CD4-positive, alpha-beta memory T cell (primary cell): ENCODE data around the gene TJP3. TPM values are rescaled to one million over a fixed set of nuclear protein-coding genes. Genes with fewer than 3 reads are reported as not detected.
A peak's percentile ranks its signal among the peaks of the same experiment; 100 is the strongest.

Source experiments
- CTCF ChIA-PET: fragments of 350-600 bp; sonication (Branson Sonifier 250); formaldehyde crosslinking; loops from one replicate; lab custom pipeline; 2021; ENCODE audit warnings: inconsistent platforms; ENCODE audit not compliant: partially characterized antibody; lab: Charles Lee
- POLR2A ChIA-PET: fragments of 350-600 bp; sonication (Branson Sonifier 250); formaldehyde crosslinking; loops from one replicate; lab custom pipeline; 2021; ENCODE audit not compliant: partially characterized antibody; lab: Charles Lee
- DNase-seq, 5 donors: peaks; one replicate each; pipeline versions ENCODE4 v3.0.0 to v3.0.0-alpha.2; 2020 to 2022; ENCODE audit warnings: mixed read lengths in 1 of 5
- H3K27ac ChIP-seq: one replicate; pipeline ENCODE4 v1.7.0; 2013; ENCODE audit warnings: low read depth, low read length
- H3K27me3 ChIP-seq: 2 replicates; pipeline ENCODE4 v1.7.0; 2013; ENCODE audit warnings: mild to moderate bottlenecking, low read length, moderate library complexity; ENCODE audit not compliant: insufficient read depth
- H3K36me3 ChIP-seq: 2 replicates; pipeline ENCODE4 v1.7.0; 2013; ENCODE audit warnings: mild to moderate bottlenecking, low read length, moderate library complexity; ENCODE audit not compliant: insufficient read depth
- H3K4me1 ChIP-seq: 2 replicates; pipeline ENCODE4 v1.7.0; 2013; ENCODE audit warnings: mild to moderate bottlenecking, low read length, moderate library complexity; ENCODE audit not compliant: insufficient read depth
- H3K4me3 ChIP-seq, 2 donors: one replicate each; pipeline ENCODE4 v1.7.0; 2013; ENCODE audit warnings: low read length in 2 of 2, mild to moderate bottlenecking in 1 of 2
- H3K9me3 ChIP-seq, 2 donors: one replicate each; pipeline ENCODE4 v1.7.0; 2013; ENCODE audit warnings: low read length in 2 of 2, control low read depth in 1 of 2; ENCODE audit not compliant: control insufficient read depth in 1 of 2
- H3K27ac Mint-ChIP-seq, 7 donors: one replicate each; pipeline ENCODE4 v1.8.0; 2020 to 2021; ENCODE audit warnings: mixed read lengths in 7 of 7, mild to moderate bottlenecking in 6 of 7, inconsistent platforms in 3 of 7, moderate library complexity in 3 of 7
- H3K27me3 Mint-ChIP-seq, 2 donors: one replicate each; pipeline ENCODE4 v1.8.0; 2020 to 2021; ENCODE audit warnings: mixed read lengths in 2 of 2
- H3K36me3 Mint-ChIP-seq, 2 donors: one replicate each; pipeline ENCODE4 v1.8.0; 2020 to 2021; ENCODE audit warnings: mixed read lengths in 2 of 2, inconsistent platforms in 1 of 2, mild to moderate bottlenecking in 1 of 2
- H3K4me1 Mint-ChIP-seq, 4 donors: one replicate each; pipeline ENCODE4 v1.8.0; 2020 to 2021; ENCODE audit warnings: mixed read lengths in 4 of 4, mild to moderate bottlenecking in 1 of 4
- H3K4me3 Mint-ChIP-seq, 8 donors: one replicate each; pipeline ENCODE4 v1.8.0; 2020 to 2021; ENCODE audit warnings: mixed read lengths in 8 of 8, mild to moderate bottlenecking in 7 of 8, moderate library complexity in 6 of 8, inconsistent platforms in 3 of 8
- H3K9me3 Mint-ChIP-seq, 8 donors: one replicate each; pipeline ENCODE4 v1.8.0; 2020 to 2021; ENCODE audit warnings: mixed read lengths in 8 of 8, mild to moderate bottlenecking in 5 of 8, inconsistent platforms in 3 of 8, moderate library complexity in 1 of 8
- intact Hi-C: fragments of 100-400 bp; cut with micrococcal nuclease; formaldehyde crosslinking; loops from one replicate; pipeline ENCODE4 v1.15.1; 2023
- polyA plus RNA-seq, 2 donors: library from polyadenylated mRNA; unstranded; fragments of 300-500 nt; fragmentation: Illumina TruSeq; gene quantifications; one replicate each; pipeline ENCODE4 v1.2.3, GENCODE V29; 2021
- total RNA-seq, 2 experiments: library from RNA; stranded (reverse); gene quantifications; one replicate each; pipeline ENCODE4 v1.2.3, GENCODE V29; 2021

The TJP3 gene
- total and polyA plus RNA-seq, 4 experiments from 2014 or later, result 17.6 to 23.4 (median 20.6) TPM

DNA sequence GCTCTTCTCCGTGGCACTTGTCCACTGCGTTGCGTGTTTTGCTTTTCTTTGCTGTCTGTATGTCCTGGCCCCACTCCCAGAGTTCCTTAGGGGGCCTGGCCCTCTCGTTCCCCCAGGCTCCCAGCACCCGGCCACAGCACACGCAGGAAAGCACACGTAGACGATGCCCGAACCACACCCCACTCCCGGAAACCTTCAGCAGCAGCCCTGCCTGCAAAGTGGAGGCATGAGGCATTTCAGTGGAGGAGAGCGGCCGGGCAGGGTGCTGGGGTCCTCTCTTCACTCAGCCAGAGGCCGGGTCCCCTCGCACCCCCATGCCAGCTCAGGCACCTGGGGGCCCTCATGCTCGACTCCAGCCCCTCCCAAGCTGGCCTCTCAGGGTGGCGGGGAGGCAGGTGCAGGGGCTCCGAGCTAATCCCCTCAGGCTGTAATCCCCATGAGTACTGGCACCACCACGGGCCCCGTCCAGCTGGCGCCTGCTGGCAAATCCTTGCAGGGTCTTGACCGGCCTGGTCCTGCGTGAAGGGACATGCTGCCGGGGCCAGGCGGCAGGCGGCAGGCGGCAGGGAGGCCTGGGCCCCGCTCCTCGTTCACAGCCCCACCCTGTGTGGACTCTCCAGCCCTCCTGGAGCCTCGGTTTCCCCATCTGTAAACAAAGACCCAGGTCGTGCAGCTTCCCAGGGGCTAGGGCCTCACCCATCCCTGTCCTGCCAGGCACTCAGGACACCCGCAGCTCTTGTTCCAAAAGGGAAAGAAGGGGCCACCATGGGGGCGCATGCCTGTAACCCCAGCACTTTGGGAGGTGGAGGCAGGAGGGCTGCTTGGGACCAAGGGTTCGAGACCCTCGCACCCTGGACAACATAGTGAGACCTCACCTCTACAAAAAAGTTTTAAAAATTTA lies 14.9 kb upstream of the TJP3 start:
- POLR2A ChIA-PET, result no interaction called here
- Histone ChIP-seq H3K27me3 (no peaks in the 10 kb centered on the region), H3K9me3 (no peaks in the 10 kb centered on the region), H3K27ac (no peak overlapping the region), H3K4me1 (peaks cover 18% of the 10 kb centered on the region), H3K36me3 (no peaks in the 10 kb centered on the region), H3K4me3 (no peak overlapping the region)
- H3K9me3 Mint-ChIP-seq, result no peaks in the 10 kb centered on the region
- no peaks in the 10 kb centered on the region for H3K27me3 Mint-ChIP-seq
- no peak overlapping the region for H3K4me3 Mint-ChIP-seq
- H3K4me1 Mint-ChIP-seq, result peaks cover 20 to 52% (median 34%) of the 10 kb centered on the region in 4 donors
- CTCF ChIA-PET, result interaction anchor here (1.0 to 4.5 kb wide), 4 partner anchors 9 to 70 kb away, joined by 3 to 32 read pairs (median 10); partner anchors contain the start of gene TJP3
- intact Hi-C loops, result no loop called here
- DNase-seq, result peak in 1 of 5 donors; percentile 12
- H3K27ac Mint-ChIP-seq, result peak overlapping the region in 2 of 7 donors; percentile 53 to 70
- no peaks in the 10 kb centered on the region for H3K36me3 Mint-ChIP-seq

DNA sequence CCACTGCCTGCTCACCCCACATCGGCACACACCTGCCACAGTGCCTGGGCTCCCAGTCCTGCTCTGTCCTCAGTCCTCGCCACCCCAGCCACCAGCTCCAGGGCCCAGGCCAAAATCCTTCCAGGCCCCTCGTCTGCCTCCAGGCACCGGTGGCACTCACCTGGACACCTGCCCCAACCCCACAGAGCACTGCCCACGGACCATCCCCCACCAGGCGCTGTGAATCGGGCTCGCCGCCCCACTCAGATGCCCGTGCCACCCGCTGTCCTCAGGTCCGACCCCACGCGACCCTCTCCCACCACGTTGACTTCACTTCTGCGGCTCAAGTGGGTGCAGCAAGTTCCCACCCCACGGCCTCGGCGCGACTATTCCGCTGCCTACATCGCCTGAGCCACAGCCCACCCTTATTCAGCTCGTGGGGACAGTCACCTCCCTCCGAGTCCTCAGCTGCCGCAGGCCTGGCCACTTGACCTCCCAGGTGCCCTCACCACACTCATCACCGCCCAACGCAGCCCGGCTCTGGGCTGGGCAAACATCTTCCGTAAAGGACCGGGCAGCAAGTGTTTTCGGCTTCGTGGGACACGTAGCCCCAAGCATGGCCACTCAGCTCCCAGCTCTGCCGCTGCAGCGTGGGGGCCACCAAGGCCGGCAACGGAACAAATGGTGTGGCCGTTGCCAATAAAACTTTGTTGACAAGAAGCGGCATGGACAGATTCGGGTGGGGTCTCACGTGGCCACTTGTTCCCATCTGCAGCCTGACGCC lies 13.6 kb upstream of the TJP3 start:
- ChIA-PET CTCF (no interaction called here), POLR2A (no interaction called here)

DNA sequence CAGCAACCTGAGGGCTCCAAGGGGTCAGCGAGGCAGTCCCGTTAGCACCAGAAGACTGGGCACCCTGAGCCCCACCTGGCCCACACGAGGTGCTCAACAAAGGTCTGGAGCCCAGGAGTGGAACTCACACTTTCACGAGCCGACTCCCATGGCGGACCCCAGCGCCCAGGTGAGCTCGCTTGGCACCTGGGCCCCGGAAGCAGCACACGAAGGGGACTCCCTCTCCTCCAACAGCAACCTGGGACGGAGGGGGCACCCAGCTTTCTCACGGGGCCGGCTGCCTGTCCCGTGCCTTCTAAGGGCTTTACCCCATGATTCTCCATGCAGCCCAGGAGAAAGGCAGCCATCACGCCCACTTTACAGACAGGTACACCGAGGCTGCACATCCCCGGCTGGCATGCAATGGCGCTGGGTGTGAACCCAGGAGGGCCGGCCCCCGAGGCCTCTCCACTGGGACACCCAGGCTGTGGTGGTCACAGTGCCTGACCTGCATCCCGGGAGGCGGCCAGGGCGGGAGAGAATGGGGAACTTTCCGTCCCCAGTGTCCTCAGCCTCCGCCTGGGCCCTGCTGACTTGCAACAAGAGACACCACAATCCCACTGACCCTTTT lies 13.0 kb upstream of the TJP3 start:
- Histone ChIP-seq H3K27ac (no peak overlapping the region), H3K4me1 (peaks cover 20% of the 10 kb centered on the region), H3K27me3 (no peaks in the 10 kb centered on the region), H3K9me3 (no peaks in the 10 kb centered on the region), H3K4me3 (no peak overlapping the region), H3K36me3 (no peaks in the 10 kb centered on the region)
- Mint-ChIP-seq H3K4me1 (peaks cover 22 to 50% (median 35%) of the 10 kb centered on the region in 4 donors), H3K9me3 (no peaks in the 10 kb centered on the region), H3K27ac (peak overlapping the region in 1 of 7 donors; percentile 42), H3K4me3 (no peak overlapping the region), H3K27me3 (no peaks in the 10 kb centered on the region), H3K36me3 (peaks cover 0 to 4% of the 10 kb centered on the region in 2 donors)
- peak in 1 of 5 donors; percentile 25 for DNase-seq
- intact Hi-C loops, result no loop called here
- CTCF ChIA-PET, result interaction anchor here (1.2 kb wide), 1 partner anchor 31 kb away, joined by 3 read pairs; no protein-coding TSS in a partner anchor
- POLR2A ChIA-PET, result no interaction called here

More for the DNA sequence above, 13.6 kb upstream of the TJP3 start:
- no peaks in the 10 kb centered on the region for H3K9me3 ChIP-seq
- H3K27ac Mint-ChIP-seq, result no peak overlapping the region
- H3K4me1 ChIP-seq, result peaks cover 24% of the 10 kb centered on the region
- intact Hi-C loops, result no loop called here
- peaks cover 0 to 4% of the 10 kb centered on the region in 2 donors for H3K36me3 Mint-ChIP-seq
- no peaks in the 10 kb centered on the region for H3K36me3 ChIP-seq
- H3K4me1 Mint-ChIP-seq, result peaks cover 23 to 56% (median 38%) of the 10 kb centered on the region in 4 donors
- H3K4me3 ChIP-seq, result no peak overlapping the region
- H3K27me3 ChIP-seq, result no peaks in the 10 kb centered on the region
- H3K27me3 Mint-ChIP-seq, result no peaks in the 10 kb centered on the region
- H3K27ac ChIP-seq, result no peak overlapping the region
- DNase-seq, result peak in 1 of 5 donors; percentile 30
- H3K4me3 Mint-ChIP-seq, result no peak overlapping the region
- H3K9me3 Mint-ChIP-seq, result no peaks in the 10 kb centered on the region

DNA sequence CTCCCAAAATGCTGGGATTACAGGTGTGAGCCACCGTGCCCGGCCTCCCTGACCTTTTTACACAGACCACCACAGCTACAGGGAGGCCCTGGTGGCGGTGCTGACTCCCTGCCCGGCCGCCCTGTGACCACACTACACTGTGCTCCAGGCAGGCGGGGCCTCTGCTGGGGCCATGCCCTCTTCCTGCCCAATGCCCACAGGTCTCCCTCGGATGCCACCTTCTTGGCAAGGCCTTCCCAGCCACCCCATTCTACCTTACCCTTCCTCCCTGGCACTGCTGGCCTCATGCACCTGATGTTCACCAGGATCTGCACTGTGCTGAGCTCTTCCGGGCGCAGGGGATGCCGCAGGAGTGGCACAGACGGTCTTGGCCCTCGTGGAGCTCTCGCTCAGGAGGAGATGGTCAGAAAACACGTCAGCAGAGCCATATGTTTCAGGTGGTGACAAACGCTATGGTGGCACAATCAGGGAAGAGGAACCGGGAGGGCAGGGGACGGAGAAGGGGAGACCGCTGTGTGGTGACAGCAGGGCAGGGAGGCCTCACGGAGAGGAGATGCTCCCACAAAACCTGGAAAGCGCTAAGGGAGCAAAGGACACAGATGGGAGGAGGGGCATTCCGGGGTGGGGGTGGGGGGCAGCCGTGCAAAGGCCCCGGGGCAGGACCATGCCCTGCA lies 12.1 kb upstream of the TJP3 start:
- ChIA-PET POLR2A (no interaction called here), CTCF (interaction anchor here (1.2 kb wide), 1 partner anchor 32 kb away, joined by 3 read pairs; no protein-coding TSS in a partner anchor)
- peaks cover 20 to 50% (median 34%) of the 10 kb centered on the region in 4 donors for H3K4me1 Mint-ChIP-seq
- Histone ChIP-seq H3K9me3 (no peaks in the 10 kb centered on the region), H3K27ac (no peak overlapping the region), H3K4me1 (peaks cover 17% of the 10 kb centered on the region), H3K27me3 (no peaks in the 10 kb centered on the region), H3K36me3 (no peaks in the 10 kb centered on the region), H3K4me3 (no peak overlapping the region)
- peak overlapping the region in 1 of 7 donors; percentile 42 for H3K27ac Mint-ChIP-seq
- peaks cover 0 to 4% of the 10 kb centered on the region in 2 donors for H3K36me3 Mint-ChIP-seq
- H3K27me3 Mint-ChIP-seq, result no peaks in the 10 kb centered on the region
- H3K9me3 Mint-ChIP-seq, result no peaks in the 10 kb centered on the region
- peak overlapping the region in 1 of 8 donors; percentile 13 for H3K4me3 Mint-ChIP-seq
- DNase-seq, result peak in 1 of 5 donors; percentile 24
- intact Hi-C loops, result no loop called here

DNA sequence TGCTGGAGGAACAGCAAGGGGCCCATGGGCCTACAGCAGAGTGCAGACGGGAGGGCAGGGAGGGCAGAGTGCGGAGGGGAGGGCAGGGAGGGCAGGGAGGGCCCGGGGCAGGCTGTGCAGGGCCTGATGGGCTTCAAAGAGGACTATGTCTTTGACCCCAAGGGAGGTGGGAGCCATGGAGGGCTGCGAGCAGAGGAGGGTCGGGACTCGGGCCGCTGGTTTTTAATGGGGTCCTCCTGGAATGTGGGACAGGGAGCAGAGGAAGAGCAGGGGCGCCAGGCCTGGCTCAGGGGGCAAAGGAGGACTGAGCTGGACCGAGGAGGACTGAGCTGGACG lies 11.6 kb upstream of the TJP3 start:
- H3K36me3 ChIP-seq, result no peaks in the 10 kb centered on the region
- ChIA-PET POLR2A (interaction anchor here (4.8 kb wide), 1 partner anchor 9 kb away, joined by 44 read pairs; no protein-coding TSS in a partner anchor), CTCF (interaction anchor here (0.8 to 1.1 kb wide), 3 partner anchors 9 to 106 kb away, joined by 3 to 8 read pairs (median 3); no protein-coding TSS in a partner anchor)
- peaks cover 17% of the 10 kb centered on the region for H3K4me1 ChIP-seq
- H3K27ac ChIP-seq, result no peak overlapping the region
- DNase-seq, result peak in 1 of 5 donors; percentile 2
- Mint-ChIP-seq H3K4me1 (peaks cover 17 to 47% (median 29%) of the 10 kb centered on the region in 4 donors), H3K27me3 (no peaks in the 10 kb centered on the region), H3K36me3 (peaks cover 0 to 4% of the 10 kb centered on the region in 2 donors), H3K4me3 (peak overlapping the region in 1 of 8 donors; percentile 31), H3K27ac (peak overlapping the region in 1 of 7 donors; percentile 57), H3K9me3 (no peaks in the 10 kb centered on the region)
- H3K9me3 ChIP-seq, result no peaks in the 10 kb centered on the region
- intact Hi-C loops, result no loop called here
- no peaks in the 10 kb centered on the region for H3K27me3 ChIP-seq
- no peak overlapping the region for H3K4me3 ChIP-seq

DNA sequence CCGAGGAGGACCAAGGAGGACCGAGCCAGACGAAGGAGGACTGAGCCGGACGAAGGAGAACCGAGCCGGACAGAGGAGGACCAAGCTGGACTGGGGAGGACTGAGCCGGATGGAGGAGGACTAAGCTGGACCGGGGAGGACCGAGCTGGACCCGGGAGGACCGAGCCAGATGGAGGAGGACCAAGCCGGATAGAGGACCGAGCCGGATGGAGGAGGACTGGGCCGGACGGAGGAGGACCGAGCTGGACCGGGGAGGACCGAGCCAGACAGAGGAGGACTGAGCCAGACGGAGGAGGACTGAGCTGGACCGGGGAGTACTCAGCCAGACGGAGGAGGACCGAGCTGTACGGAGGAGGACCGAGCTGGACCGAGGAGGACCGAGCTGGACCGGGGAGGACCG lies 11.1 kb upstream of the TJP3 start:
- peaks cover 17% of the 10 kb centered on the region for H3K4me1 ChIP-seq
- Mint-ChIP-seq H3K9me3 (no peaks in the 10 kb centered on the region), H3K4me1 (peaks cover 16 to 46% (median 28%) of the 10 kb centered on the region in 4 donors), H3K27me3 (no peaks in the 10 kb centered on the region), H3K36me3 (peaks cover 0 to 4% of the 10 kb centered on the region in 2 donors), H3K4me3 (no peak overlapping the region), H3K27ac (no peak overlapping the region)
- peak in 1 of 5 donors; percentile 19 for DNase-seq
- POLR2A ChIA-PET, result interaction anchor here (0.7 to 4.8 kb wide), 2 partner anchors 10 to 25 kb away, joined by 4 to 44 read pairs; no protein-coding TSS in a partner anchor
- CTCF ChIA-PET, result interaction anchor here (0.6 to 1.4 kb wide), 6 partner anchors 9 to 106 kb away, joined by 3 to 8 read pairs (median 3); no protein-coding TSS in a partner anchor
- H3K9me3 ChIP-seq, result no peaks in the 10 kb centered on the region
- no peaks in the 10 kb centered on the region for H3K36me3 ChIP-seq
- H3K27ac ChIP-seq, result no peak overlapping the region
- no peak overlapping the region for H3K4me3 ChIP-seq
- H3K27me3 ChIP-seq, result no peaks in the 10 kb centered on the region
- intact Hi-C loops, result no loop called here
